Caco-2 (cell line): Measurements from ENCODE around the gene MCHR1. TPM values are rescaled to one million over a fixed set of nuclear protein-coding genes. Genes with fewer than 3 reads are reported as not detected.

Source experiments
- BruUV-seq: library from RNA; stranded (reverse); fragments of 400-500 nt; replicated peaks from 2 replicates; lab custom pipeline; 2021; lab: Mats Ljungman, UMichigan
- CTCF ChIA-PET: fragments of 300-600 bp; sonication (Branson Sonifier 250); formaldehyde crosslinking; loops from one replicate; lab custom pipeline; 2022; ENCODE audit warnings: antibody characterized with exemption; lab: Charles Lee
- POLR2A ChIA-PET: fragments of 300-600 bp; sonication (Branson Sonifier 250); formaldehyde crosslinking; loops from one replicate; lab custom pipeline; 2022; ENCODE audit warnings: antibody characterized with exemption; lab: Charles Lee
- DNase-seq, 2 experiments: peaks; one replicate each; pipeline versions ENCODE4 v3.0.0 to v3.0.0-alpha.2; 2020 to 2022
- H3K27me3 ChIP-seq: replicated peaks from 2 replicates; pipeline ENCODE4 v1.6.0; 2011; ENCODE audit warnings: low read length; ENCODE audit not compliant: control insufficient read depth, insufficient read depth
- H3K36me3 ChIP-seq: 2 replicates; pipeline ENCODE4 v1.5.1; 2011; ENCODE audit warnings: low read length; ENCODE audit not compliant: control insufficient read depth, insufficient read depth
- H3K4me1 ChIP-seq: fragments of 250-450 bp; sonication (Bioruptor Pico); 2 replicates; pipeline ENCODE4 v1.5.1; 2020; ENCODE audit warnings: mild to moderate bottlenecking
- H3K4me3 ChIP-seq: 2 replicates; pipeline ENCODE4 v1.5.1; 2011; ENCODE audit warnings: low read depth, mild to moderate bottlenecking, control low read depth, low read length
- H3K9me3 ChIP-seq: fragments of 250-450 bp; sonication (Bioruptor Pico); 2 replicates; pipeline ENCODE4 v1.5.1; 2020; ENCODE audit warnings: mild to moderate bottlenecking, moderate library complexity
- H3K27ac Mint-ChIP-seq: one replicate; pipeline ENCODE4 v1.8.0; 2022; ENCODE audit warnings: mixed read lengths; ENCODE audit not compliant: unreplicated experiment
- H3K27me3 Mint-ChIP-seq: one replicate; pipeline ENCODE4 v1.8.0; 2022; ENCODE audit warnings: mixed read lengths; ENCODE audit not compliant: insufficient read depth, unreplicated experiment
- H3K36me3 Mint-ChIP-seq: one replicate; pipeline ENCODE4 v1.8.0; 2022; ENCODE audit warnings: mild to moderate bottlenecking, mixed read lengths; ENCODE audit not compliant: insufficient read depth, unreplicated experiment
- H3K4me1 Mint-ChIP-seq: one replicate; pipeline ENCODE4 v1.8.0; 2022; ENCODE audit warnings: low read depth, mixed read lengths; ENCODE audit not compliant: unreplicated experiment
- H3K4me3 Mint-ChIP-seq: one replicate; pipeline ENCODE4 v1.8.0; 2022; ENCODE audit warnings: mild to moderate bottlenecking, moderate library complexity, mixed read lengths; ENCODE audit not compliant: unreplicated experiment
- H3K9me3 Mint-ChIP-seq: one replicate; pipeline ENCODE4 v1.8.0; 2022; ENCODE audit warnings: mixed read lengths; ENCODE audit not compliant: unreplicated experiment
- CTCF ChIP-seq, 2 experiments: fragments of 200-600 bp in 1 of 2; IDR thresholded peaks; 1 replicate in 1 of 2; 2 replicates in 1 of 2; pipeline versions ENCODE4 v1.5.1 to v1.8.0; 2011 to 2022; ENCODE audit warnings: antibody characterized with exemption in 1 of 2, control low read depth in 1 of 2, inconsistent platforms in 1 of 2, low read depth in 1 of 2, low read length in 1 of 2, mild to moderate bottlenecking in 1 of 2, moderate library complexity in 1 of 2; ENCODE audit not compliant: insufficient read depth in 1 of 2, severe bottlenecking in 1 of 2, unreplicated experiment in 1 of 2
- intact Hi-C: fragments of 100-400 bp; cut with micrococcal nuclease; formaldehyde crosslinking; loops from one replicate; pipeline ENCODE4 v1.10.0; 2022; ENCODE audit not compliant: unreplicated experiment
- total RNA-seq: library from RNA; stranded (reverse); gene quantifications from 2 replicates; pipeline ENCODE4 v1.2.3, GENCODE V29; 2022

MCHR1 gene
- total RNA-seq, 1 experiment from 2014 or later, result not detected

- Mint-ChIP-seq H3K9me3 (no peaks in the 10 kb centered on the region), H3K36me3 (peaks cover 6% of the 10 kb centered on the region), H3K4me3 (no peak overlapping the region), H3K27me3 (no peaks in the 10 kb centered on the region), H3K4me1 (peaks cover 12% of the 10 kb centered on the region), H3K27ac (no peak overlapping the region)
- Histone ChIP-seq H3K4me3 (no peak overlapping the region), H3K27me3 (no peaks in the 10 kb centered on the region), H3K9me3 (no peaks in the 10 kb centered on the region), H3K36me3 (no peaks in the 10 kb centered on the region), H3K4me1 (no peaks in the 10 kb centered on the region)
- no TSS peak for BruUV-seq
- TF ChIP-seq CTCF (IDR thresholded peaks at IDR 0.05; ENCODE audit: insufficient read depth in 1 of 2, low read depth in 1 of 2, low read length in 1 of 2, severe bottlenecking in 1 of 2, unreplicated experiment in 1 of 2), result no peak
- CTCF ChIA-PET, result no interaction called here
- intact Hi-C loops, result no loop called here
- POLR2A ChIA-PET, result no interaction called here
- no peak for DNase-seq
Observed at GRCh38 chr22:40678493-40679248, 613 bp upstream of the MCHR1 start.

GRCh38 chr22:40679964-40680818 lies 907 bp downstream of the MCHR1 start:
- peaks cover 12% of the 10 kb centered on the region for H3K4me1 Mint-ChIP-seq
- BruUV-seq, result no TSS peak
- H3K4me1 ChIP-seq, result no peaks in the 10 kb centered on the region
- no peak for TF ChIP-seq CTCF (IDR thresholded peaks at IDR 0.05; ENCODE audit: insufficient read depth in 1 of 2, low read depth in 1 of 2, low read length in 1 of 2, severe bottlenecking in 1 of 2, unreplicated experiment in 1 of 2)
- peaks cover 6% of the 10 kb centered on the region for H3K36me3 Mint-ChIP-seq
- no peaks in the 10 kb centered on the region for H3K9me3 Mint-ChIP-seq
- H3K4me3 Mint-ChIP-seq, result no peak overlapping the region
- no peaks in the 10 kb centered on the region for H3K27me3 ChIP-seq
- POLR2A ChIA-PET, result no interaction called here
- no peak for DNase-seq
- no peak overlapping the region for H3K4me3 ChIP-seq
- H3K36me3 ChIP-seq, result no peaks in the 10 kb centered on the region
- H3K27me3 Mint-ChIP-seq, result no peaks in the 10 kb centered on the region
- intact Hi-C loops, result no loop called here
- H3K27ac Mint-ChIP-seq, result no peak overlapping the region
- no peaks in the 10 kb centered on the region for H3K9me3 ChIP-seq
- CTCF ChIA-PET, result interaction anchor here (1.1 to 1.3 kb wide), 2 partner anchors 31 to 80 kb away, joined by 4 to 7 read pairs; no protein-coding TSS in a partner anchor

GRCh38 chr22:40680819-40681183 lies 1.5 kb downstream of the MCHR1 start:
- intact Hi-C loops, result no loop called here

More at GRCh38 chr22:40680819-40681183, 1.5 kb downstream of the MCHR1 start:
- ChIA-PET CTCF (interaction anchor here (1.3 kb wide), 1 partner anchor 79 kb away, joined by 7 read pairs; no protein-coding TSS in a partner anchor), POLR2A (no interaction called here)
- Mint-ChIP-seq H3K36me3 (peaks cover 6% of the 10 kb centered on the region), H3K9me3 (no peaks in the 10 kb centered on the region), H3K27me3 (no peaks in the 10 kb centered on the region), H3K4me3 (no peak overlapping the region), H3K4me1 (peaks cover 12% of the 10 kb centered on the region), H3K27ac (no peak overlapping the region)
- no peak for DNase-seq
- Histone ChIP-seq H3K4me1 (no peaks in the 10 kb centered on the region), H3K9me3 (no peaks in the 10 kb centered on the region), H3K27me3 (no peaks in the 10 kb centered on the region), H3K36me3 (no peaks in the 10 kb centered on the region), H3K4me3 (no peak overlapping the region)
- no TSS peak for BruUV-seq
- no peak for TF ChIP-seq CTCF (IDR thresholded peaks at IDR 0.05; ENCODE audit: insufficient read depth in 1 of 2, low read depth in 1 of 2, low read length in 1 of 2, severe bottlenecking in 1 of 2, unreplicated experiment in 1 of 2)
